HEK293 (cell line): ENCODE data around the gene SURF1.

Experiments used
- ATF2 ChIP-seq: fragments of 450-650 bp; formaldehyde crosslinking; IDR thresholded peaks from 2 replicates; pipeline ENCODE4 v1.5.1; 2016; ENCODE audit warnings: missing biosample characterization, missing genetic modification characterization, low read depth
- BCL6B ChIP-seq: fragments of 450-650 bp; formaldehyde crosslinking; IDR thresholded peaks from 2 replicates; pipeline ENCODE4 v1.5.1; 2017; ENCODE audit warnings: missing biosample characterization, missing genetic modification characterization
- KLF16 ChIP-seq: fragments of 450-650 bp; formaldehyde crosslinking; IDR thresholded peaks from 2 replicates; pipeline ENCODE4 v1.5.1; 2017; ENCODE audit warnings: missing biosample characterization, missing genetic modification characterization
- KLF7 ChIP-seq: fragments of 450-650 bp; formaldehyde crosslinking; IDR thresholded peaks from 2 replicates; pipeline ENCODE4 v1.5.1; 2016; ENCODE audit warnings: missing biosample characterization, missing genetic modification characterization, borderline replicate concordance
- MZF1 ChIP-seq: fragments of 450-650 bp; formaldehyde crosslinking; IDR thresholded peaks from 2 replicates; pipeline ENCODE4 v1.5.1; 2017; ENCODE audit warnings: missing biosample characterization, missing genetic modification characterization, borderline replicate concordance
- PBX3 ChIP-seq: sonication (generic); formaldehyde crosslinking; IDR thresholded peaks from 2 replicates; pipeline ENCODE4 v1.8.1; 2022; ENCODE audit warnings: mild to moderate bottlenecking, moderate library complexity, missing genetic modification reagents
- SALL2 ChIP-seq: fragments of 450-650 bp; formaldehyde crosslinking; IDR thresholded peaks from 2 replicates; pipeline ENCODE4 v1.5.0; 2017; ENCODE audit warnings: missing biosample characterization, mild to moderate bottlenecking, missing genetic modification characterization, borderline replicate concordance
- SP2 ChIP-seq: fragments of 450-650 bp; formaldehyde crosslinking; IDR thresholded peaks from 2 replicates; pipeline ENCODE4 v1.5.1; 2016; ENCODE audit warnings: missing biosample characterization, missing genetic modification characterization
- ZBTB17 ChIP-seq: fragments of 450-650 bp; formaldehyde crosslinking; IDR thresholded peaks from 2 replicates; pipeline ENCODE4 v1.5.1; 2016; ENCODE audit warnings: missing biosample characterization, missing genetic modification characterization
- ZEB2 ChIP-seq: fragments of 450-650 bp; formaldehyde crosslinking; IDR thresholded peaks from 2 replicates; pipeline ENCODE4 v1.5.1; 2016; ENCODE audit warnings: missing biosample characterization, missing genetic modification characterization
- ZNF146 ChIP-seq: fragments of 450-650 bp; formaldehyde crosslinking; IDR thresholded peaks from 2 replicates; pipeline ENCODE4 v1.5.1; 2016; ENCODE audit warnings: missing biosample characterization, missing genetic modification characterization
- ZNF19 ChIP-seq: fragments of 450-650 bp; formaldehyde crosslinking; IDR thresholded peaks from 2 replicates; pipeline ENCODE4; 2016; ENCODE audit warnings: missing biosample characterization, missing genetic modification characterization, low read depth
- ZNF2 ChIP-seq: fragments of 450-650 bp; formaldehyde crosslinking; IDR thresholded peaks from 2 replicates; pipeline ENCODE4 v1.5.1; 2016; ENCODE audit warnings: missing biosample characterization, missing genetic modification characterization
- ZNF239 ChIP-seq: fragments of 450-650 bp; formaldehyde crosslinking; IDR thresholded peaks from 2 replicates; pipeline ENCODE4 v1.5.1; 2016; ENCODE audit warnings: missing biosample characterization, missing genetic modification characterization
- ZNF433 ChIP-seq: fragments of 450-650 bp; formaldehyde crosslinking; IDR thresholded peaks from 2 replicates; pipeline ENCODE4 v1.5.1; 2016; ENCODE audit warnings: missing biosample characterization, missing genetic modification characterization, low read depth
- ZNF513 ChIP-seq: fragments of 450-650 bp; IDR thresholded peaks from 2 replicates; pipeline ENCODE4 v1.5.1; 2018; ENCODE audit warnings: missing biosample characterization, missing genetic modification characterization
- ZNF521 ChIP-seq: fragments of 450-650 bp; formaldehyde crosslinking; IDR thresholded peaks from 2 replicates; pipeline ENCODE4 v1.5.1; 2017; ENCODE audit warnings: missing biosample characterization, mild to moderate bottlenecking, missing genetic modification characterization
- ZNF549 ChIP-seq: fragments of 450-650 bp; IDR thresholded peaks from 2 replicates; pipeline ENCODE4 v1.5.1; 2018; ENCODE audit warnings: missing biosample characterization, missing genetic modification characterization, mild to moderate bottlenecking, inconsistent platforms, moderate library complexity
- ZNF561 ChIP-seq: fragments of 450-650 bp; IDR thresholded peaks from 2 replicates; pipeline ENCODE4 v1.5.1; 2018; ENCODE audit warnings: missing biosample characterization, missing genetic modification characterization, borderline replicate concordance
- ZNF623 ChIP-seq: fragments of 450-650 bp; formaldehyde crosslinking; IDR thresholded peaks from 2 replicates; pipeline ENCODE4 v1.5.1; 2016; ENCODE audit warnings: missing biosample characterization, missing genetic modification characterization
- ZNF645 ChIP-seq: fragments of 450-650 bp; formaldehyde crosslinking; IDR thresholded peaks from 2 replicates; pipeline ENCODE4; 2016; ENCODE audit warnings: missing biosample characterization, missing genetic modification characterization
- ZNF658 ChIP-seq: fragments of 450-650 bp; formaldehyde crosslinking; IDR thresholded peaks from 2 replicates; pipeline ENCODE4; 2016; ENCODE audit warnings: missing biosample characterization, missing genetic modification characterization
- ZNF692 ChIP-seq: fragments of 450-650 bp; formaldehyde crosslinking; IDR thresholded peaks from 2 replicates; pipeline ENCODE4 v1.5.1; 2016; ENCODE audit warnings: missing biosample characterization, missing genetic modification characterization
- ZNF777 ChIP-seq: fragments of 450-650 bp; formaldehyde crosslinking; IDR thresholded peaks from 2 replicates; pipeline ENCODE4 v1.5.1; 2017; ENCODE audit warnings: missing biosample characterization, missing genetic modification characterization, borderline replicate concordance
- ZSCAN16 ChIP-seq: fragments of 450-650 bp; formaldehyde crosslinking; IDR thresholded peaks from 2 replicates; pipeline ENCODE4 v1.5.1; 2016; ENCODE audit warnings: missing biosample characterization, missing genetic modification characterization
- ZSCAN5A ChIP-seq: fragments of 450-650 bp; formaldehyde crosslinking; IDR thresholded peaks from 2 replicates; pipeline ENCODE4 v1.5.1; 2016; ENCODE audit warnings: missing biosample characterization, missing genetic modification characterization

SURF1 gene

GRCh38 chr9:133335924-133336811 lies 20.1 kb downstream of the SURF1 start, which contains the start of gene SURF6 (continued):
- TF ChIP-seq ZNF692 (tag by site-specific recombination) (peak; percentile 92), PBX3 (CRISPR knock-in tag) (no peak; the same call in 1 of the 2 replicates), ZNF521 (no peak), KLF7 (tag by site-specific recombination) (no peak; the same call in 1 of the 2 replicates), ZNF658 (tag by site-specific recombination) (no peak), ATF2 (tag by site-specific recombination) (no peak), ZNF19 (tag by site-specific recombination) (no peak), ZNF513 (tag by site-specific recombination) (no peak), ZSCAN16 (tag by site-specific recombination) (no peak), ZSCAN5A (tag by site-specific recombination) (peak; percentile 85; the same call in 1 of the 2 replicates), SP2 (tag by site-specific recombination) (peak; percentile 94), ZNF146 (0 out of 2 replicates have a peak, but pooled peaks have one; percentile 6), ZNF645 (tag by site-specific recombination) (no peak), ZNF2 (tag by site-specific recombination) (peak; percentile 81; the same call in 1 of the 2 replicates), SALL2 (tag by site-specific recombination) (0 out of 2 replicates have a peak, but pooled peaks have one; percentile 3), ZNF561 (tag by site-specific recombination) (peak; percentile 94), ZNF433 (tag by site-specific recombination) (no peak), KLF16 (tag by site-specific recombination) (peak; percentile 95), BCL6B (no peak), ZEB2 (peak; percentile 94), ZNF777 (tag by site-specific recombination) (no peak), ZBTB17 (tag by site-specific recombination) (peak; percentile 100), MZF1 (tag by site-specific recombination) (no peak), ZNF549 (tag by site-specific recombination) (no peak), ZNF239 (tag by site-specific recombination) (0 out of 2 replicates have a peak, but pooled peaks have one; percentile 7), ZNF623 (0 out of 2 replicates have a peak, but pooled peaks have one; percentile 6)
